Lower leg skin (tissue), 4 donors: ENCODE measurements around the gene OBSCN. TPM values are rescaled to one million over a fixed set of nuclear protein-coding genes. Genes with fewer than 3 reads are reported as not detected.

Source experiments
- DNase-seq, 2 donors: peaks; one replicate each; pipeline ENCODE4 v3.0.0-alpha.2; 2019; ENCODE audit warnings: low spot score in 2 of 2
- H3K4me3 ChIP-seq: fragments of 200-600 bp; sonication (generic); 2 replicates; pipeline ENCODE4 v1.5.1; 2017; ENCODE audit warnings: mild to moderate bottlenecking, low read depth; ENCODE audit not compliant: poor library complexity, severe bottlenecking
- CTCF ChIP-seq, 3 donors: fragments of 450-650 bp; IDR thresholded peaks; one replicate each; pipeline ENCODE4 v1.5.1; 2016; ENCODE audit warnings: antibody characterized with exemption in 3 of 3, mild to moderate bottlenecking in 3 of 3, moderate library complexity in 2 of 3
- POLR2A ChIP-seq, 2 donors: fragments of 450-650 bp; IDR thresholded peaks; one replicate each; pipeline ENCODE4 v1.6.1; 2016 to 2017; ENCODE audit warnings: antibody characterized with exemption in 2 of 2, mild to moderate bottlenecking in 1 of 2, moderate library complexity in 1 of 2
- WGBS, 2 donors: methylation state at CpG; one replicate each; pipeline ENCODE4 v1.1.5; 2018; 5-methylcytosine and 5-hydroxymethylcytosine counted together
- intact Hi-C: fragments of 100-400 bp; cut with DNase I; formaldehyde crosslinking; loops from one replicate; pipeline ENCODE4 v1.15.0; 2023; ENCODE audit warnings: low total_unique reads
- total RNA-seq, 4 donors: library from RNA; depleted of rRNA; stranded (reverse); fragments of >200 nt; gene quantifications; one replicate each; pipeline ENCODE4 v1.1.0, GENCODE V29; 2016

OBSCN gene
- total RNA-seq, 4 donors from 2014 or later = 7.4 to 39.2 (median 18.5) TPM

- no peak for TF ChIP-seq CTCF (IDR thresholded peaks at IDR 0.05)
- TF ChIP-seq POLR2A (IDR thresholded peaks at IDR 0.05) = no peak
- peak in 1 of 2 donors; percentile 46 for DNase-seq
- intact Hi-C loops = no loop called here
- 72 to 88% methylated on average over 7 of the region's 7 CpGs for WGBS, 2 donors
- H3K4me3 ChIP-seq = no peak overlapping the region
Measured at GRCh38 chr1:228347181-228347580, 139.3 kb downstream of the OBSCN start.

- intact Hi-C loops = no loop called here
- peak in 1 of 2 donors; percentile 53 for DNase-seq
- WGBS, 2 donors = 75% methylated on average over 12 of the region's 12 CpGs
- TF ChIP-seq CTCF (IDR thresholded peaks at IDR 0.05) (no peak), POLR2A (IDR thresholded peaks at IDR 0.05) (no peak)
- no peak overlapping the region for H3K4me3 ChIP-seq
Measured at GRCh38 chr1:228348708-228349467, 141.0 kb downstream of the OBSCN start.

GRCh38 chr1:228349701-228350171 is 141.9 kb downstream of the OBSCN start:
- WGBS, 2 donors = 91 to 92% methylated on average over 13 to 15 of the region's 15 CpGs
- no peak overlapping the region for H3K4me3 ChIP-seq
- intact Hi-C loops = no loop called here
- TF ChIP-seq CTCF (IDR thresholded peaks at IDR 0.05) = no peak
- TF ChIP-seq POLR2A (IDR thresholded peaks at IDR 0.05) = no peak
- peak in 1 of 2 donors; percentile 76 for DNase-seq

GRCh38 chr1:228350179-228350742 is 142.4 kb downstream of the OBSCN start:
- intact Hi-C loops = no loop called here
- TF ChIP-seq CTCF (IDR thresholded peaks at IDR 0.05) (no peak), POLR2A (IDR thresholded peaks at IDR 0.05) (no peak)
- no peak overlapping the region for H3K4me3 ChIP-seq
- DNase-seq = no peak
- 95 to 97% methylated on average over 1 of the region's 1 CpG for WGBS, 2 donors

- no peak for TF ChIP-seq CTCF (IDR thresholded peaks at IDR 0.05)
- no peak for TF ChIP-seq POLR2A (IDR thresholded peaks at IDR 0.05)
- intact Hi-C loops = no loop called here
- 89 to 93% methylated on average over 27 to 37 of the region's 37 CpGs for WGBS, 2 donors
- H3K4me3 ChIP-seq = no peak overlapping the region
- peak in 1 of 2 donors; percentile 81 for DNase-seq
Measured at GRCh38 chr1:228350831-228351781, 143.3 kb downstream of the OBSCN start.
